Urinary bladder (tissue), 4 donors: ENCODE measurements around the gene ABCD1. TPM values are rescaled to one million over a fixed set of nuclear protein-coding genes. Genes with fewer than 3 reads are reported as not detected.
A peak's percentile ranks its signal among the peaks of the same experiment; 100 is the strongest.

Experiments
- DNase-seq: peaks from one replicate; pipeline ENCODE4 v3.0.0-alpha.2; 2015; ENCODE audit errors: extremely low spot score
- H3K27ac ChIP-seq: one replicate; pipeline ENCODE4 v1.5.1; 2013; ENCODE audit warnings: low read depth, mild to moderate bottlenecking, moderate library complexity
- H3K36me3 ChIP-seq: one replicate; pipeline ENCODE4 v1.6.1; 2013; ENCODE audit warnings: mild to moderate bottlenecking, moderate library complexity; ENCODE audit not compliant: insufficient read depth
- H3K4me1 ChIP-seq: one replicate; pipeline ENCODE4 v1.6.1; 2013; ENCODE audit warnings: mild to moderate bottlenecking, moderate library complexity; ENCODE audit not compliant: insufficient read depth
- H3K4me3 ChIP-seq: one replicate; pipeline ENCODE4 v1.5.1; 2013; ENCODE audit warnings: low read depth, low read length
- WGBS: extraction: QIAGEN DNeasy Blood & Tissue Kit; methylation state at CpG from one replicate; pipeline ENCODE4 v1.1.7; 2013; 5-methylcytosine and 5-hydroxymethylcytosine counted together
- polyA plus RNA-seq: library from polyadenylated mRNA; stranded (reverse); fragments of 200-250 nt; gene quantifications from one replicate; pipeline ENCODE4 v1.2.3, GENCODE V29; 2013
- total RNA-seq: library from RNA; depleted of rRNA; stranded (reverse); fragments of >200 nt; gene quantifications from one replicate; pipeline ENCODE4 v1.2.3, GENCODE V29; 2014
- donor health status: healthy with polysubstance abuse.
- donor health status: healthy.

Gene ABCD1
- total and polyA plus RNA-seq, 2 donors: 5.2 to 19.0 TPM

- Histone ChIP-seq H3K27ac (no peak overlapping the region), H3K4me3 (no peak overlapping the region), H3K4me1 (no peaks in the 10 kb centered on the region), H3K36me3 (no peaks in the 10 kb centered on the region)
- no peak for DNase-seq
- WGBS: 91% methylated on average over 20 of the region's 20 CpGs
Measured at GRCh38 chrX:153776120-153776599, 51.5 kb downstream of the ABCD1 start.

- Histone ChIP-seq H3K4me3 (no peak overlapping the region), H3K4me1 (no peaks in the 10 kb centered on the region), H3K36me3 (no peaks in the 10 kb centered on the region), H3K27ac (no peak overlapping the region)
- WGBS: 90% methylated on average over 14 of the region's 22 CpGs
- no peak for DNase-seq
Measured at GRCh38 chrX:153776611-153777045, 52.0 kb downstream of the ABCD1 start.

- Histone ChIP-seq H3K27ac (no peak overlapping the region), H3K36me3 (no peaks in the 10 kb centered on the region), H3K4me1 (no peaks in the 10 kb centered on the region), H3K4me3 (no peak overlapping the region)
- WGBS: 90% methylated on average over 34 of the region's 34 CpGs
- no peak for DNase-seq
Measured at GRCh38 chrX:153777261-153778090, 52.8 kb downstream of the ABCD1 start.

- H3K4me3 ChIP-seq: no peak overlapping the region
- DNase-seq: no peak
- H3K36me3 ChIP-seq: no peaks in the 10 kb centered on the region
- WGBS: 59% methylated on average over 17 of the region's 17 CpGs
- no peak overlapping the region for H3K27ac ChIP-seq
- H3K4me1 ChIP-seq: no peaks in the 10 kb centered on the region
Measured at GRCh38 chrX:153778181-153778580, 53.5 kb downstream of the ABCD1 start.

- Histone ChIP-seq H3K36me3 (no peaks in the 10 kb centered on the region), H3K4me3 (no peak overlapping the region), H3K4me1 (no peaks in the 10 kb centered on the region), H3K27ac (no peak overlapping the region)
- DNase-seq: no peak
- 73% methylated on average over 16 of the region's 16 CpGs for WGBS
Measured at GRCh38 chrX:153778684-153779101, 54.0 kb downstream of the ABCD1 start.

GRCh38 chrX:153779891-153780677 lies 55.4 kb downstream of the ABCD1 start:
- WGBS: 63% methylated on average over 18 of the region's 18 CpGs

GRCh38 chrX:153780678-153781427 lies 56.2 kb downstream of the ABCD1 start, which contains the start of gene SRPK3:
Gene SRPK3 (plus strand): TSS chrX:153781041. CDS start chrX:153781087, 46 bp downstream.
- 7% methylated on average over 52 of the region's 52 CpGs for WGBS
- H3K4me3 ChIP-seq: no peak within 1 kb of the TSS
- peaks cover 4% of the 10 kb centered on the region for H3K36me3 ChIP-seq
- H3K4me1 ChIP-seq: no peaks in the 10 kb centered on the region
- H3K27ac ChIP-seq: peak within 1 kb of the TSS; percentile 43
- DNase-seq: no peak

More at GRCh38 chrX:153779891-153780677, 55.4 kb downstream of the ABCD1 start:
- H3K36me3 ChIP-seq: no peaks in the 10 kb centered on the region
- no peak for DNase-seq
- H3K4me1 ChIP-seq: no peaks in the 10 kb centered on the region
- no peak overlapping the region for H3K4me3 ChIP-seq
- H3K27ac ChIP-seq: no peak overlapping the region

GRCh38 chrX:153781428-153782047 lies 56.9 kb downstream of the ABCD1 start:
- Histone ChIP-seq H3K36me3 (peaks cover 4% of the 10 kb centered on the region), H3K4me3 (no peak overlapping the region), H3K27ac (no peak overlapping the region), H3K4me1 (no peaks in the 10 kb centered on the region)
- no peak for DNase-seq
- 63% methylated on average over 24 of the region's 24 CpGs for WGBS

- Histone ChIP-seq H3K27ac (no peak overlapping the region), H3K36me3 (peaks cover 4% of the 10 kb centered on the region), H3K4me1 (no peaks in the 10 kb centered on the region), H3K4me3 (no peak overlapping the region)
- WGBS: 66% methylated on average over 11 of the region's 11 CpGs
- no peak for DNase-seq
Measured at GRCh38 chrX:153782313-153782712, 57.7 kb downstream of the ABCD1 start.

GRCh38 chrX:153782871-153783270 lies 58.2 kb downstream of the ABCD1 start:
- no peak overlapping the region for H3K4me3 ChIP-seq
- H3K36me3 ChIP-seq: peaks cover 4% of the 10 kb centered on the region
- DNase-seq: no peak
- H3K27ac ChIP-seq: no peak overlapping the region
- H3K4me1 ChIP-seq: no peaks in the 10 kb centered on the region
- 91% methylated on average over 14 of the region's 14 CpGs for WGBS

- H3K4me1 ChIP-seq: no peaks in the 10 kb centered on the region
- H3K4me3 ChIP-seq: no peak overlapping the region
- H3K36me3 ChIP-seq: peaks cover 4% of the 10 kb centered on the region
- 77% methylated on average over 24 of the region's 24 CpGs for WGBS
- H3K27ac ChIP-seq: no peak overlapping the region
- no peak for DNase-seq
Measured at GRCh38 chrX:153783378-153784013, 58.8 kb downstream of the ABCD1 start.

- no peak for DNase-seq
- H3K4me1 ChIP-seq: no peaks in the 10 kb centered on the region
- H3K4me3 ChIP-seq: no peak overlapping the region
- peaks cover 4% of the 10 kb centered on the region for H3K36me3 ChIP-seq
- no peak overlapping the region for H3K27ac ChIP-seq
- 86% methylated on average over 27 of the region's 27 CpGs for WGBS
Measured at GRCh38 chrX:153784325-153784967, 59.8 kb downstream of the ABCD1 start.
